ENCODE measurements around the gene KCMF1. TPM values are rescaled to one million over a fixed set of nuclear protein-coding genes. Genes with fewer than 3 reads are reported as not detected.

The KCMF1 gene
- total RNA-seq, 2 experiments from 2014 or later = 96.3 to 96.4 TPM

GRCh38 chr2:84946204-84947009, 24.6 kb upstream of the KCMF1 start:
- ChIA-PET CTCF (interaction anchor here (1.1 to 3.9 kb wide), 4 partner anchors 8 to 354 kb away, joined by 3 to 26 read pairs (median 10); partner anchors contain the start of gene KCMF1), POLR2A (interaction anchor here (0.6 to 2.2 kb wide), 7 partner anchors 9 to 381 kb away, joined by 3 to 24 read pairs (median 4); partner anchors contain the start of gene KCMF1)

GRCh38 chr2:84947010-84947593, 23.9 kb upstream of the KCMF1 start:
- POLR2A ChIA-PET = interaction anchor here (0.9 to 2.2 kb wide), 4 partner anchors 10 to 68 kb away, joined by 3 to 24 read pairs (median 4); partner anchors contain the start of gene KCMF1

GRCh38 chr2:84953535-84953934, 17.4 kb upstream of the KCMF1 start:
- ChIA-PET CTCF (interaction anchor here (1.3 kb wide), 1 partner anchor 28 kb away, joined by 4 read pairs; no protein-coding TSS in a partner anchor), POLR2A (no interaction called here)

More at GRCh38 chr2:84947010-84947593, 23.9 kb upstream of the KCMF1 start:
- CTCF ChIA-PET = interaction anchor here (1.1 to 3.9 kb wide), 5 partner anchors 9 to 353 kb away, joined by 3 to 26 read pairs (median 4); partner anchors contain the start of gene KCMF1

- ChIA-PET POLR2A (no interaction called here), CTCF (no interaction called here)
These were observed 16.6 kb upstream of the KCMF1 start for GRCh38 chr2:84954329-84954728.

- CTCF ChIA-PET = interaction anchor here (1.3 kb wide), 1 partner anchor 13 kb away, joined by 4 read pairs; no protein-coding TSS in a partner anchor
- POLR2A ChIA-PET = interaction anchor here (1.1 kb wide), 1 partner anchor 10 kb away, joined by 4 read pairs; no protein-coding TSS in a partner anchor
These were observed 14.3 kb upstream of the KCMF1 start for GRCh38 chr2:84956334-84957297.

GRCh38 chr2:84957771-84958134, 13.2 kb upstream of the KCMF1 start:
- CTCF ChIA-PET = interaction anchor here (0.6 kb wide), 1 partner anchor 18 kb away, joined by 3 read pairs; no protein-coding TSS in a partner anchor
- POLR2A ChIA-PET = no interaction called here

GRCh38 chr2:84958135-84959059, 12.6 kb upstream of the KCMF1 start:
- POLR2A ChIA-PET = interaction anchor here (0.7 kb wide), 1 partner anchor 57 kb away, joined by 3 read pairs; no protein-coding TSS in a partner anchor
- CTCF ChIA-PET = interaction anchor here (0.6 kb wide), 1 partner anchor 17 kb away, joined by 3 read pairs; no protein-coding TSS in a partner anchor

GRCh38 chr2:84959095-84959565, 11.8 kb upstream of the KCMF1 start:
- ChIA-PET POLR2A (interaction anchor here (0.5 to 0.7 kb wide), 3 partner anchors 56 to 309 kb away, joined by 3 to 4 read pairs (median 3); no protein-coding TSS in a partner anchor), CTCF (no interaction called here)

- ChIA-PET CTCF (no interaction called here), POLR2A (interaction anchor here (0.5 to 0.6 kb wide), 3 partner anchors 13 to 310 kb away, joined by 3 to 5 read pairs (median 4); no protein-coding TSS in a partner anchor)
These were observed 11.1 kb upstream of the KCMF1 start for GRCh38 chr2:84959566-84960506.

GRCh38 chr2:84962917-84963316, 8.0 kb upstream of the KCMF1 start:
- POLR2A ChIA-PET = interaction anchor here (0.6 kb wide), 1 partner anchor 15 kb away, joined by 5 read pairs; no protein-coding TSS in a partner anchor
- CTCF ChIA-PET = interaction anchor here (0.6 kb wide), 1 partner anchor 318 kb away, joined by 3 read pairs; no protein-coding TSS in a partner anchor

GRCh38 chr2:84963323-84963691, 7.7 kb upstream of the KCMF1 start:
- ChIA-PET CTCF (no interaction called here), POLR2A (interaction anchor here (0.6 kb wide), 1 partner anchor 14 kb away, joined by 5 read pairs; no protein-coding TSS in a partner anchor)

- POLR2A ChIA-PET = no interaction called here
- CTCF ChIA-PET = no interaction called here
These were observed 7.1 kb upstream of the KCMF1 start for GRCh38 chr2:84963692-84964405.

- ChIA-PET CTCF (no interaction called here), POLR2A (no interaction called here)
These were observed 6.4 kb upstream of the KCMF1 start for GRCh38 chr2:84964406-84965191.

- POLR2A ChIA-PET = no interaction called here
- CTCF ChIA-PET = no interaction called here
These were observed 5.8 kb upstream of the KCMF1 start for GRCh38 chr2:84965192-84965516.

GRCh38 chr2:84965827-84966226, 5.1 kb upstream of the KCMF1 start:
- POLR2A ChIA-PET = interaction anchor here (0.6 kb wide), 1 partner anchor 21 kb away, joined by 3 read pairs; no protein-coding TSS in a partner anchor
- CTCF ChIA-PET = interaction anchor here (0.7 kb wide), 1 partner anchor 40 kb away, joined by 3 read pairs; no protein-coding TSS in a partner anchor
